SU-DHL-6 (cell line): ENCODE results near the gene LYSMD4.

Experiments
- H2AFZ ChIP-seq: fragments of 200-600 bp; sonication (generic); 2 replicates; pipeline ENCODE4 v1.6.1; 2014; ENCODE audit warnings: low read depth, mild to moderate bottlenecking, moderate library complexity, mixed read lengths, antibody characterized with exemption, low read length; ENCODE audit not compliant: severe bottlenecking
- H3F3A ChIP-seq: fragments of 200-600 bp; shearing (Covaris generic); 2 replicates; pipeline ENCODE4 v1.6.0; 2016; ENCODE audit warnings: antibody characterized with exemption, mild to moderate bottlenecking; ENCODE audit not compliant: insufficient read depth
- H3K27ac ChIP-seq: fragments of 200-600 bp; sonication (generic); 2 replicates; pipeline ENCODE4 v1.5.1; 2016; ENCODE audit warnings: low read depth, mild to moderate bottlenecking, low read length, moderate library complexity, mixed read lengths
- H3K27me3 ChIP-seq: fragments of 200-600 bp; sonication (generic), shearing (Covaris generic); 2 replicates; pipeline ENCODE4 v1.6.0; 2014; ENCODE audit warnings: mild to moderate bottlenecking, low read length
- H3K36me3 ChIP-seq: fragments of 200-600 bp; sonication (generic); 2 replicates; pipeline ENCODE4 v1.6.1; 2014; ENCODE audit warnings: mild to moderate bottlenecking, low read length, mixed read lengths
- H3K4me2 ChIP-seq: fragments of 300-600, 200-600 bp; shearing (Covaris generic), sonication (generic); 2 replicates; pipeline ENCODE4 v1.6.0; 2014; ENCODE audit warnings: low read length, low read depth, mild to moderate bottlenecking; ENCODE audit not compliant: poor library complexity, severe bottlenecking
- H3K4me3 ChIP-seq: fragments of 200-600 bp; sonication (generic); 2 replicates; pipeline ENCODE4 v1.5.1; 2014; ENCODE audit warnings: antibody characterized with exemption, low read length, mild to moderate bottlenecking, mixed read lengths; ENCODE audit not compliant: insufficient read depth, poor library complexity, severe bottlenecking
- H3K79me2 ChIP-seq: fragments of 200-600 bp; sonication (generic); 2 replicates; pipeline ENCODE4 v1.6.1; 2014; ENCODE audit warnings: mild to moderate bottlenecking, low read length, moderate library complexity; ENCODE audit not compliant: insufficient read depth
- H3K9ac ChIP-seq: fragments of 200-600 bp; sonication (generic); 2 replicates; pipeline ENCODE4 v1.7.0; 2014; ENCODE audit warnings: mild to moderate bottlenecking, low read length
- H3K9me2 ChIP-seq: fragments of 200-600 bp; sonication (generic); replicated peaks from 2 replicates; pipeline ENCODE4 v1.6.1; 2014; ENCODE audit warnings: low read length; ENCODE audit not compliant: insufficient read depth
- H3K9me3 ChIP-seq: fragments of 200-600 bp; sonication (generic); 2 replicates; pipeline ENCODE4 v1.6.1; 2014; ENCODE audit warnings: low read length, mixed read lengths; ENCODE audit not compliant: insufficient read depth
- H4K20me1 ChIP-seq: fragments of 200-600 bp; sonication (generic); 2 replicates; pipeline ENCODE4 v1.6.1; 2014; ENCODE audit warnings: low read depth, mild to moderate bottlenecking, antibody characterized with exemption, low read length, moderate library complexity, mixed read lengths
- EZH2phosphoT487 ChIP-seq: fragments of 200-600 bp; sonication (generic), shearing (Covaris generic); conservative IDR thresholded peaks from 2 replicates; pipeline ENCODE4 v1.6.1; 2018; ENCODE audit warnings: mild to moderate bottlenecking, antibody characterized with exemption, low read length, moderate library complexity, mixed read lengths
- TF ChIP-seq, protein P1 (sequence below): fragments of 200-600 bp; sonication (generic); IDR thresholded peaks from one replicate; pipeline ENCODE4 v1.5.1; 2017; ENCODE audit warnings: antibody characterized with exemption, mild to moderate bottlenecking, low read length, moderate library complexity; ENCODE audit not compliant: insufficient read depth, poor library complexity, severe bottlenecking

The LYSMD4 gene

DNA sequence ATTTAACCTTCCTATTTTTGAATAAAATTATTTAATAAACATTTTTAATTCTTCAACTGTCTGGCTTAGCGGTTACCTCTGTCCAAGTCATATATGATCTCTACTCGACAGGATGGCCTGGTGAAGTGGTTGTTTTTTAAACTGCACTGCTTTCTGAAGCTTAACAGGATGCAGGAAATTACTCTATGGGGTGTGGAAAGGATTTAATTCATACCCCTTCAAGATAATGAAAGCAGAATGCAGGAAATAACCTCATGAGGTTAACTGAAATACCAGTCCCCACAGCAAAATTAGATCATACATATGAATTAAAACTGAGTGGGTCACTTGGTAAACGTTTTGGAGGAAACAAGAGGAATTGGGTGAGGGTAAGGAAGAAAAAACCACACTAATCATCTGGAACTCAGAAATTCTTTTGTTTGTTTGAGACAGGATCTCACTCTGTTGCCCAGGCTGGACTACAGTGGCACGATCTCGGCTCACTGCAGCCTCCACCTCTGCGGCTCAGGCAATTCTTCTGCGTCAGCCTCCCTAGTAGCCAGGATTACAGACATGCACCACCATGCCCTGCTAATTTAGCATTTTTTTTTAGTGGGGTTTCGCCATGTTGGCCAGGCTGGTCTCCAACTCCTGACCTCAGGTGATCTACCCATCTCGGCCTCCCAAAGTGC lies 50.1 kb downstream of the LYSMD4 start:
- H3K4me3 ChIP-seq, result no peak overlapping the region
- H3K79me2 ChIP-seq, result no peaks in the 10 kb centered on the region
- no peak overlapping the region for H3K4me2 ChIP-seq
- no peaks in the 10 kb centered on the region for H3F3A ChIP-seq
- H3K9me2 ChIP-seq, result no peaks in the 10 kb centered on the region
- TF ChIP-seq, protein P1, sequence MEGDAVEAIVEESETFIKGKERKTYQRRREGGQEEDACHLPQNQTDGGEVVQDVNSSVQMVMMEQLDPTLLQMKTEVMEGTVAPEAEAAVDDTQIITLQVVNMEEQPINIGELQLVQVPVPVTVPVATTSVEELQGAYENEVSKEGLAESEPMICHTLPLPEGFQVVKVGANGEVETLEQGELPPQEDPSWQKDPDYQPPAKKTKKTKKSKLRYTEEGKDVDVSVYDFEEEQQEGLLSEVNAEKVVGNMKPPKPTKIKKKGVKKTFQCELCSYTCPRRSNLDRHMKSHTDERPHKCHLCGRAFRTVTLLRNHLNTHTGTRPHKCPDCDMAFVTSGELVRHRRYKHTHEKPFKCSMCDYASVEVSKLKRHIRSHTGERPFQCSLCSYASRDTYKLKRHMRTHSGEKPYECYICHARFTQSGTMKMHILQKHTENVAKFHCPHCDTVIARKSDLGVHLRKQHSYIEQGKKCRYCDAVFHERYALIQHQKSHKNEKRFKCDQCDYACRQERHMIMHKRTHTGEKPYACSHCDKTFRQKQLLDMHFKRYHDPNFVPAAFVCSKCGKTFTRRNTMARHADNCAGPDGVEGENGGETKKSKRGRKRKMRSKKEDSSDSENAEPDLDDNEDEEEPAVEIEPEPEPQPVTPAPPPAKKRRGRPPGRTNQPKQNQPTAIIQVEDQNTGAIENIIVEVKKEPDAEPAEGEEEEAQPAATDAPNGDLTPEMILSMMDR, result no peak
- TF ChIP-seq EZH2phosphoT487, result no peak
- H3K27ac ChIP-seq, result no peak overlapping the region
- no peaks in the 10 kb centered on the region for H3K27me3 ChIP-seq
- no peak overlapping the region for H2AFZ ChIP-seq
- no peaks in the 10 kb centered on the region for H4K20me1 ChIP-seq
- H3K9me3 ChIP-seq, result peaks cover 13% of the 10 kb centered on the region; the same call in 1 of the 2 replicates
- H3K36me3 ChIP-seq, result peaks cover 28% of the 10 kb centered on the region
- H3K9ac ChIP-seq, result no peak overlapping the region

DNA sequence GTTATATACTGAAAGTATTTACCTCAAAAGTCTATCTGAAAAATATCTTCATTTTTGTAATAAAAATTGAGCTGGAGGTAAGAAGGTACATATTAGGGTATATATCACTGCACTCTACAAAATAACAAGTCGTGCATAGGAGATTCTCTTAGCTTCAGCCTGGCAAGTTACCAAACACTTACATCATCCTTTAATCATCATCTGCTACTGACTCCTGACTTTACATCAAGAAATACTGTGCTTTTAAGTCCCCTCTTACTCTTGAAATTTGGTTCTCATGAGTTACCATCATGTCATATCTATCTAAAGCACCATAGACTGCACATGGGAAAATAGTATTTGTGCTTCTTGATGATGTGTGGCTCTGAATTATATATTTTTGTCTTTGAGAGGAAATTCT lies 50.8 kb downstream of the LYSMD4 start:
- Histone ChIP-seq H3K9me3 (peaks cover 13% of the 10 kb centered on the region; the same call in 1 of the 2 replicates), H4K20me1 (no peaks in the 10 kb centered on the region), H3K27me3 (no peaks in the 10 kb centered on the region), H3K36me3 (peaks cover 30% of the 10 kb centered on the region), H3K27ac (no peak overlapping the region), H3K9ac (no peak overlapping the region), H3F3A (no peaks in the 10 kb centered on the region), H3K4me3 (no peak overlapping the region), H3K4me2 (no peak overlapping the region), H3K9me2 (no peaks in the 10 kb centered on the region), H3K79me2 (no peaks in the 10 kb centered on the region), H2AFZ (no peak overlapping the region)
- no peak for TF ChIP-seq EZH2phosphoT487
- TF ChIP-seq, protein P1, result no peak

DNA sequence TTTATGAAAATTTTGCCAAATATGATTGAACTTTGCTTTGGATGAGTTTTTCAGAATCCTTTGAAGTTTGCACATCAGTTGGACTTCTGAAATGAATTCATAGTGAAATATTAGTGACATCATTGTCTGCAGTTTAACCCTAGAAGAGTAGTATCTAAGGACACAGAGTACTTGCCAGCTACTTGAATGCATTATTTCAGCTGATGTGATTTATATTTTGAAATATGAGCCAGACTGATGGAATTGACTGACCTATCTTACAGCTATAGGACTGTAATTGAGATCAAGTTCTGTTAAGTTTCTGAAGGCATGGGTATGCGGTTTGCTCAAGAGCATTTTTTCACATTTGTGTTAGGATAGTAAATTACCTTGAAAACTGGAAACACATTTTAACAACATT lies 51.2 kb downstream of the LYSMD4 start:
- Histone ChIP-seq H3K79me2 (no peaks in the 10 kb centered on the region), H3K4me3 (no peak overlapping the region), H3K9me3 (peaks cover 13% of the 10 kb centered on the region; the same call in 1 of the 2 replicates), H3K27ac (no peak overlapping the region), H3F3A (no peaks in the 10 kb centered on the region), H4K20me1 (no peaks in the 10 kb centered on the region), H3K27me3 (no peaks in the 10 kb centered on the region), H3K9me2 (no peaks in the 10 kb centered on the region), H3K9ac (no peak overlapping the region), H3K36me3 (peaks cover 34% of the 10 kb centered on the region), H3K4me2 (no peak overlapping the region), H2AFZ (no peak overlapping the region)
- TF ChIP-seq, protein P1, result no peak
- TF ChIP-seq EZH2phosphoT487, result no peak
